Adrenal gland (tissue), 12 donors: Measurements from ENCODE around the gene ADM2. TPM values are rescaled to one million over a fixed set of nuclear protein-coding genes. Genes with fewer than 3 reads are reported as not detected.

Experiments
- DNase-seq, 7 donors: peaks; one replicate each; pipeline ENCODE4 v3.0.0-alpha.2; 2019 to 2020
- H3K27ac ChIP-seq, 5 donors: fragments of 200-600 bp; sonication (generic) in 4 of 5; 1 replicate in 3 of 5; 2 replicates in 2 of 5; pipeline versions ENCODE4 v1.5.1 to v1.8.0; 2016 to 2020; ENCODE audit warnings: mild to moderate bottlenecking in 1 of 5
- H3K27me3 ChIP-seq: fragments of 200-600 bp; 2 replicates; pipeline ENCODE4 v1.8.0; 2021
- H3K36me3 ChIP-seq, 2 donors: fragments of 200-600 bp; replicated peaks in 1 of 2; 1 replicate in 1 of 2; 2 replicates in 1 of 2; pipeline versions ENCODE4 v1.5.1 to v1.8.0; 2018 to 2022
- H3K4me1 ChIP-seq, 2 donors: fragments of 200-600 bp; replicated peaks in 1 of 2; 1 replicate in 1 of 2; 2 replicates in 1 of 2; pipeline versions ENCODE4 v1.5.1 to v1.8.0; 2018 to 2021
- H3K4me3 ChIP-seq, 4 donors: fragments of 200-600 bp; sonication (generic) in 3 of 4; one replicate each; pipeline ENCODE4 v1.5.1; 2016 to 2018
- H3K9me3 ChIP-seq, 3 donors: fragments of 200-600 bp; sonication (generic) in 1 of 3; replicated peaks in 1 of 3; 1 replicate in 2 of 3; 2 replicates in 1 of 3; pipeline versions ENCODE4 v1.5.1 to v1.8.0; 2016 to 2021
- CTCF ChIP-seq, 6 experiments: fragments of 450-650 bp in 4 of 6; fragments of 200-600 bp in 2 of 6; sonication (generic) in 1 of 6; IDR thresholded peaks; 1 replicate in 5 of 6; 2 replicates in 1 of 6; pipeline versions ENCODE4 v1.5.1 to v1.8.0; 2016 to 2021; ENCODE audit warnings: antibody characterized with exemption in 6 of 6, mild to moderate bottlenecking in 2 of 6, moderate library complexity in 1 of 6
- POLR2A ChIP-seq, 2 donors: fragments of 450-650 bp; IDR thresholded peaks; one replicate each; pipeline ENCODE4 v1.6.1; 2017; ENCODE audit warnings: antibody characterized with exemption in 2 of 2, mild to moderate bottlenecking in 2 of 2, moderate library complexity in 1 of 2
- WGBS, 4 donors: extraction: QIAGEN DNeasy Blood & Tissue Kit in 2 of 4; methylation state at CpG; one replicate each; pipeline versions ENCODE4 v1.1.5 to v1.1.7; 2013 to 2017; 5-methylcytosine and 5-hydroxymethylcytosine counted together
- intact Hi-C, 2 donors: fragments of 100-400 bp; cut with DNase I; formaldehyde crosslinking; loops; one replicate each; pipeline versions ENCODE4 v1.14.1 to v1.15.0; 2022 to 2023
- polyA plus RNA-seq, 3 donors: library from polyadenylated mRNA; stranded (reverse); fragments of 200-250 nt in 2 of 3; fragments of 350-450 nt in 1 of 3; fragmentation: Illumina TruSeq in 1 of 3; extraction: RNeasy Lipid Tissue Mini Kit (QIAGEN cat#74804) in 1 of 3; gene quantifications; one replicate each; pipeline ENCODE4 v1.2.3, GENCODE V29; 2013 to 2014
- total RNA-seq, 9 donors: library from RNA; depleted of rRNA in 4 of 9; stranded (reverse); fragments of >200 nt in 4 of 9; fragments of 120-200 nt in 1 of 9; fragmentation: NEBNext Ultra II Directional in 1 of 9; extraction: Animal tissue kit (Norgen Biotek cat#: 25700) in 1 of 9; gene quantifications; one replicate each; pipeline versions ENCODE4 v1.1.0 to v1.2.4, GENCODE V29; 2013 to 2023
- donor health status: healthy with polysubstance abuse.
- donor health status: Bipolar disorder and iron deficiency.
- donor health status: DM: yes; HTN: yes; CAD: no.
- donor health status: DM: no; HTN: no; CAD: no.
- donor health status: DM: no; HTN: no; CAD: no.
- donor health status: DM: yes; HTN: yes; CAD: no.

The ADM2 gene
- total and polyA plus RNA-seq, 12 donors = 0.07 to 0.54 (median 0.25) TPM; not detected in 5

- WGBS, 4 donors = 89 to 99% (median 95%) methylated on average over 6 to 8 of the region's 8 CpGs
- Histone ChIP-seq H3K36me3 (peaks cover 0 to 28% of the 10 kb centered on the region in 2 donors), H3K9me3 (no peaks in the 10 kb centered on the region), H3K27ac (no peak overlapping the region), H3K4me3 (no peak overlapping the region), H3K4me1 (no peaks in the 10 kb centered on the region), H3K27me3 (no peaks in the 10 kb centered on the region)
- intact Hi-C loops = no loop called here
- TF ChIP-seq CTCF (IDR thresholded peaks at IDR 0.05) = no peak
- TF ChIP-seq POLR2A (IDR thresholded peaks at IDR 0.05) = no peak
- no peak for DNase-seq
These were observed 34.7 kb downstream of the ADM2 start for GRCh38 chr22:50516068-50516467.

- Histone ChIP-seq H3K9me3 (no peaks in the 10 kb centered on the region), H3K27me3 (no peaks in the 10 kb centered on the region), H3K4me3 (no peak overlapping the region), H3K36me3 (peaks cover 0 to 32% of the 10 kb centered on the region in 2 donors), H3K27ac (no peak overlapping the region), H3K4me1 (no peaks in the 10 kb centered on the region)
- intact Hi-C loops = no loop called here
- no peak for TF ChIP-seq CTCF (IDR thresholded peaks at IDR 0.05)
- no peak for TF ChIP-seq POLR2A (IDR thresholded peaks at IDR 0.05)
- no peak for DNase-seq
- WGBS, 4 donors = 78 to 85% (median 83%) methylated on average over 15 to 16 of the region's 16 CpGs
These were observed 35.5 kb downstream of the ADM2 start for GRCh38 chr22:50516891-50517290.

GRCh38 chr22:50517495-50518260 is 36.3 kb downstream of the ADM2 start:
- no peaks in the 10 kb centered on the region for H3K9me3 ChIP-seq
- no peaks in the 10 kb centered on the region for H3K27me3 ChIP-seq
- WGBS, 4 donors = 86 to 91% (median 90%) methylated on average over 9 to 20 of the region's 20 CpGs
- intact Hi-C loops = no loop called here
- peaks cover 0 to 40% of the 10 kb centered on the region in 2 donors for H3K36me3 ChIP-seq
- DNase-seq = no peak
- H3K4me1 ChIP-seq = no peaks in the 10 kb centered on the region
- TF ChIP-seq POLR2A (IDR thresholded peaks at IDR 0.05) (no peak), CTCF (IDR thresholded peaks at IDR 0.05) (no peak)
- no peak overlapping the region for H3K4me3 ChIP-seq
- H3K27ac ChIP-seq = no peak overlapping the region

GRCh38 chr22:50518606-50519005 is 37.3 kb downstream of the ADM2 start:
- DNase-seq = no peak
- intact Hi-C loops = no loop called here
- no peak overlapping the region for H3K4me3 ChIP-seq
- no peaks in the 10 kb centered on the region for H3K9me3 ChIP-seq
- no peak for TF ChIP-seq CTCF (IDR thresholded peaks at IDR 0.05)
- no peak for TF ChIP-seq POLR2A (IDR thresholded peaks at IDR 0.05)
- H3K36me3 ChIP-seq = peaks cover 0 to 49% of the 10 kb centered on the region in 2 donors
- no peak overlapping the region for H3K27ac ChIP-seq
- WGBS, 4 donors = 92 to 97% (median 95%) methylated on average over 3 to 7 of the region's 7 CpGs
- H3K4me1 ChIP-seq = no peaks in the 10 kb centered on the region
- H3K27me3 ChIP-seq = no peaks in the 10 kb centered on the region
